HG02588 (cell line): ENCODE results near the gene CHN2.

Experiments
- ATAC-seq: cut with Tn5 transposase; IDR thresholded peaks from one replicate; pipeline ENCODE4 v1.9.1; 2021; ENCODE audit warnings: mild to moderate bottlenecking, moderate library complexity; ENCODE audit not compliant: unreplicated experiment

CHN2 gene

DNA sequence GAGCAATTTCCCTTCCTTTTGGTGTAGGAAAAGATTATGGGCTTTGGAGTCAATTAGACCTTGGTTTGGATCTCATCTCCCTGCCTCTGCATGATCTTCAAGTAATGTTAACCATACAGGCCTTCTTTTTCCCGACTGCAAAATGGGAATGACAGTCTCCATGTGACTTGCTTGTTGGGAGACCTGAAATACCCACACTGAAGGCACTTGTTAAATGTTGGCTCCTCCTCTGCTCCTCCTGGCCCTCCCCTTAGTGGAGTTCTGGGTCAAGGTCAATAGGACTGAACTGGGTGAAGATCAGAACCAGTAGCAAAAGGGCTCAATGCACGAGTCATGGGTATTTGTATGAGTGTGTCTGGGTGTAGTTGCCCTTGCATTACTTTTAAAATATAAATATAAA, 189.7 kb downstream of the CHN2 start:
- no peak for ATAC-seq

DNA sequence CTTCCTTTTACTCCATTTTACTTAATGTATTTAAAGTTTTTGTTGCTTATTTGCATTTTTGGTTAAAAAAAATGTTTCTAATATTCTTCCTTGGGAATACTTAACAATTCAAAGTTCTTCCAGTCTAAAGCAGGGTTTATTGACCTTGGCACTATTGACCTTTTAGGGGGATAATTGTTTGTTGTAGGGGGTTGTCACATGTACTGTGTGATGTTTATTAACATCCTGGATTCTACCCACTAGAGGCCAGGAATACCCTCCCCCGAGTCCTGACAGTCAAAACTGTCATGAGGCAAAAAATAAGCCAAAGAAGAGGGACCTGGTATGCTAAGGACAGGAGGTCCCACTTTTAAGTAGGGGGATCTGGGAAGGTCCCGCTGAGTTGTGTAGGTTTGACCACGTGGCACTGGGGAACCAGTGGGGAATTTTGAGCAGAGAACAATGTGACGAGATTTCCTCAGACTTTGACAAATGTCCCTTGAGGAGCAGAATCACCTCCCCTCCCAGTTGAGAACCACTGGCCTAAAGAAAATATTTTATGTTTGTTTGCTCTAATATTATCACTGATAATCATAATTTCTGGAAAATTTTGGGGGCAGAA, 190.7 kb downstream of the CHN2 start:
- no peak for ATAC-seq

DNA sequence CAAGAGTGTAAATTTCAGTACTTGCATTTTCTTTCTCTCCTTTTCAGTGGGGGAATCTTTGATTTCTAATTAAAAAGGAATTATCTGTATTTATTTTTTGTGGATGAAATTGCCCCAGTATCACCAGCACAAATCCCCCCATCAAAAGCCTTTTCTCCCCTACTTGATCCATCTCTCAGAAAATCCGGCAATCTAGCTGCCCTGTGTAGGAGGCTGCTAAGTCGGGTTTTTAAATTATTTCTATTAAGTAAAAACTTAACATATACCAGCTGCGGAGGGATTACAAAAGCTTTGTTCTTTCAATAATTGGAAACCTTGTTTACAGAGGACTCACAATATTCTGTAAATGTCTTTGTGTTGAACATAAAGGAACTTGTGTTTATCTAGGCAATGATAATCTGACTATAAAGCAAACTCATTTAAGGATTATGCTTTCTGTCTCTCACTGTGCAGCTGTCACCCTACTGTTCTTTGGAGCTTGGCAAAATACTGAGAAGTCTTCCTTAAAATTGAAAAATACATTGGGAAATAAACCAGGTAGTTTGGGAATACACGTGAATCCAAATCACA, 191.7 kb downstream of the CHN2 start:
- ATAC-seq: no peak

DNA sequence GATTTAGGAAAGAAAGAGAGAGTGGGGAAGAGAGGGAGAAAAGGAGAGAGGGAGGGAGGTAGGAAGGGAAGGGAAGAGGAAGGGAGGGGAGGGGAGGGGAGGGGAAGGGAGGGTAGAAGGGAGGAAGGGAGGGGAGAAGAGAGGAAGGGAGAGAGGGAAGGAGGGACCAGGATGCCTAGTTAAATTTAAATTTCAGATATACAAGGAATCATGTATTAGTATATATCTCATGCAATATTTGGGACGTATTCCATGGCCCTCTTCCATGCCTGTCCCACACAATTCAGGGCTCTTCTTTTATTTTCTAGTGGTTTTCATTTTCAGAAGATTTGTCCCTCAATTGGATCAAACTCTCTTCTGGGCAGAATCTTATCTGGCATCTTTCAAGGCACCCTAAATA, 196.7 kb downstream of the CHN2 start:
- ATAC-seq: no peak

DNA sequence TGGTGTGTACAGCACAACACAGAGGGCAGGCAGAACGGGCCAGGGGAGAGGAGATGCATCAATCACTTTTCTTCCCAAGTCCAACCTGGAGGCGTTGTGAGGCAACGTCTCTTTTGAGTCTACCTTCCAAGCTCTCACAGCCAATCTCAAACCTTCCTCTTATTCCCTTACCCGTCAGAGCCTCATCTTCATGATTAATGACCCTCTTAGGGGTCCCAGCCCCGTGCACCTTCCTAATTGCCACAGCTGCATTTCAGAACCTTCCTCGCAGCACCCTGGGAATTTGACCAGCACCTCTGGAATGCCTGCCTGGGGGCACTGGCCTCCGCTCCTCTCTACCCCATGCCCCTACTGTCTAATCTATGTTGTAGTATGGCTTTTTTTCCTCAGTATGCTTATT, 199.7 kb downstream of the CHN2 start:
- ATAC-seq: no peak

DNA sequence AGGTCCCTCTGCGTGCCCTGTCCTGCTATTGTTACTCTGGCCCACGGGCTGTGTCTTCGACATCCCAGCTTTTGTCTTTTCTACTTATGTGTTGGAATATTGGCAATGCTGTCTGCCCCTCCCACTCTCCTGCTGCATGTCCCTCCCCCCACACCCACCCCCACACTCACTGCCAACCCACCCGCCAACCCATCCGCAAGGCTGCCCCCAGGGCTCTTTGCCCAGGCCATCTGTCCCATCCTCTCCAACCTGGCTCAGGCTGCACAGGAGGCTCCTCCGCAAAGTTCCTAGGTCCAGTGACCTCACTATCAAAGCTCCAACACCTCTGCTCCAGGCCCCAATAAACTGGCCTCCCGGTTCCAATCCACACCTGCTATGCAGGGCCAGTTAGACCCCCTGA, 202.0 kb downstream of the CHN2 start:
- ATAC-seq: no peak

DNA sequence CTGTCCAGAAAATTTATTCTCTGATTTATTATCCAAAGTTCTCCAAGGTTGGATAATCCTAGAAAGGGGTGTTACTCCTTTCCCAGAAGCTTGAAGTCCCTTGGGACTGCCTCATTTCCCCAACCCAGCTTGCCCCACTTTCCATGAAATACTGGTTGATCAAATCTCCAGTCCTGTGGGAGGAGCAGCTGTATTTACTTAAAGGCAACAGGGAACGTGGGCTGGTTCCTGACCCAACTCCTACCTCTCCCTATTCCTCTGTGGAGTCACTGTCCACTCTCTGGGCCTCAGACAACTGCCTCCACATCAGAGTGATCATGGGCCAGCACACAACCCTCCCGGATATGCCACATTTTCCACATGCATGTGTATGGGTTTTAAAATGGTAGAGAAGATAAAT, 202.8 kb downstream of the CHN2 start:
- no peak for ATAC-seq

DNA sequence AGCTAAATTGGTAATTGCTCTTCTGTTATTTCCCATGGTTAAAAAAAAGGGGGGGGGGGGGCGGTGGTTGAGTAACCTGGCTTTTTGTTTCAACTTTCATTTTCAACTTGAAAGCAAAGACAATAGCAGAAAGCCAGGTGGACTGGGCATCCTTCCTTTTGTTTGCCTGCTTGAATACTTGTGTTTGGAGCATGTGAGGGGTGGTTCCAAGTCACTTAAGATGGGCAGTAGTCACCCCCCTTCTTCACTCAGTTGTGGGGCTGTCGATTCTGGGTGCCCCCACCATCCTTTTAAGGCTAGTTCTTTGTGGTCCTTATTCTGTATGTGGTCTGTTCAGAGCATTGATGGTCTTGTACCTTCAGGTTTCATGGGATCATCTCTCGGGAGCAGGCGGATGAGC, 203.4 kb downstream of the CHN2 start:
- no peak for ATAC-seq

DNA sequence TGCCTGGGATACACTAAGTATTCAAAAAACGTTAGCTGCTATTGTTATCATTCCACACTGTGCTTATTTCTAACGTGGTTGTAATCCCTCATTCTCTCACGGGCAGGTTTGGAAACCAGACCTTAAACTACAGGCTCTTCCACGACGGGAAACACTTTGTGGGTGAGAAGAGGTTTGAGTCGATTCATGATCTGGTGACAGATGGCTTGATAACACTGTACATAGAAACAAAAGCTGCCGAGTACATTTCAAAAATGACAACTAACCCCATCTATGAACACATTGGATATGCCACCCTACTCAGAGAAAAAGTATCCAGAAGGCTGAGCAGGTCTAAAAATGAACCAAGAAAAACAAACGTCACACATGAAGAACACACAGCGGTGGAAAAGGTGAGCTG, 205.9 kb downstream of the CHN2 start:
- no peak for ATAC-seq

DNA sequence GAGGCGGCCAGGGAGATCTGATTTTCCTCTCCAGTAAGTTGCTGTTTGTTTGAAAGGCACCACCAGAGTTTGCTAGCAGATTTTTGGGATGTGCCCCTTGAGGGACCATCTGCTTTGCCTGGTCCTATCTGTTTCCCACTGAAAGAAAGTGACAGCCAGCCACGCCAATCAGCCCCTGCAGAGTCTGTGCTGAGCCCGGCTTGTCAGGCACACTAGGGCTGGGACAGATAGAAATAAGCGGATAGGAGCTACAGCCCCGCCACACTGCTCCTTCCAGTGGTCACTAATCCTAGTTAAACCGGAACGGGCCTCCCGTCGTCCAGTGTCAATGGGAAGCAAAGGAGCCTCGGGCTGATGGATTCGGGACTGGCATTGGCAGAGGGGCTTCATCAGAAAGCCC, 207.2 kb downstream of the CHN2 start:
- no peak for ATAC-seq

DNA sequence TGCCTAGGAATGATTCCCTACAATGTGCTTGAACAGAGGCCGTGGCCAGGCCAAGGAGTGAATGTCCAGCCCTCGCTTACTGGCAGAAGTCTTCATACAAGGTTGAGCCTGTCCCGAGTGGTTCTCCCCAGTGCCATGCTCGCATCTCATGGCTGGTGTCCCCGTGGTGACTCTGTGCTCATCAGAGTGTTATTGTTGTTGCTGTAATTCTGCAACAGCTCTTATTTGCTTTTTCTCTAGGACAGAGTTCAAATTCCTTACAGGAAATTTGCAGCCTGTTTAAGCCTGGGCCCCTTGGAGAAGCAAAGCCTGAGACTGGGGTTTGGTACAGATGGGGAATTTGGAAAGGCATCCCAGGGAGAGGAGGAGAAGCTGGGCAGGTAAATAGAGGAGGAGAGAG, 211.3 kb downstream of the CHN2 start:
- no peak for ATAC-seq

DNA sequence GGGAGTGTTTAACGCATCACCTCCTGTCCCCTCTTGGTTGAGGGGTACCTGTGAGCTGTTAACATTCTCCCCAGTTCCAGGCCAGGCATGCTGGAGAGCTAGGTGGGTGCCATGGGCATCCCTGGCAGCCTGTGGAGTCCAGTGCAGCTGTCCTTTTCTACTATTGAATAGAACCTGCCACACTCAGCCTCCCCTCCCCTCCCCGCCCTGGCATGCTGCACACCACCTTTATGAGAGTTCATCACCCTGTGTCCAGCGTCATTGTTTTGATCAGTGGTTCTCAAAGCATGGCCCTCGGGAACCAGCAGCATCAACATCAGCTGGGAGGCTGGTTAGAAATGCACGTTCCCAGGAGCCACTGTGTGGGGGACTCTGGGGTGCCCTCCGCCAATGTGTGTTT, 211.8 kb downstream of the CHN2 start:
- ATAC-seq: no peak

DNA sequence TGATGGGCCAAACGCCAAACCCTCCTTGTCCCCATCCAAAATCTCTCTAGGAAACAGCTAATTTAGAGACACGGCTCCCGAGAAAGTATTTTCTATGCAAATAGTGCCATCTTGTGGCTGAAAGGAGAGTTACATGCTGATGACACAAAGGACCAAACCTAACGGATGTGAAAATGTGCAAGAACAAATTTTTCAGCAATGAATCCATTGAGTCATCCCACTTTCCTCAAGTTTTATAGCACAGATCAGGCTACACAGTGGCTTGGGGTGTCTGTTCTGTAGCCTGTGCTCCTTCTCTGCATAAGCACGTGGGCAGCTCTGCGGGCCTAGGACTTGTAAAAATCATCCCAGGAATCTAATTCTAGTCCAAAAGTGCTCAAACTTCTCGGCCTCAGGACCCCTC, 214.3 kb downstream of the CHN2 start:
- ATAC-seq: no peak

DNA sequence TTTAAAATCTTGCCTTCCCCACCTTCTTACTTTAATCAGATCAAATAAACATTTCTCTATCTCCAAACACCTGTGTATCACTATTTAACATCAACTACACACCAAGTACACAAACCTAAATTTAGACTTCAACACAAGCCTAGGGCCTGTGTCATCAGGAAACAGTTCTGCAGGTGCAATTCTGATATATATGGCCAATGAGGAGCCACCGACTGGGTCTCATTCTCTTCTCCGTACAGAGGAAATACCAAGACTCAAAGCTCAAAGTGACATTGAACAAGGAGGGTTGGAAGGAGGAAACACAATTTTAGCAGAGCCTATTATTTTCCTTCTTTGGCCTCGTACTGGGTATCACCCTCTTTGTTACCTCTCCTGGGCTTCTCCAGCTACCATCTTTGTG, 216.4 kb downstream of the CHN2 start:
- no peak for ATAC-seq

DNA sequence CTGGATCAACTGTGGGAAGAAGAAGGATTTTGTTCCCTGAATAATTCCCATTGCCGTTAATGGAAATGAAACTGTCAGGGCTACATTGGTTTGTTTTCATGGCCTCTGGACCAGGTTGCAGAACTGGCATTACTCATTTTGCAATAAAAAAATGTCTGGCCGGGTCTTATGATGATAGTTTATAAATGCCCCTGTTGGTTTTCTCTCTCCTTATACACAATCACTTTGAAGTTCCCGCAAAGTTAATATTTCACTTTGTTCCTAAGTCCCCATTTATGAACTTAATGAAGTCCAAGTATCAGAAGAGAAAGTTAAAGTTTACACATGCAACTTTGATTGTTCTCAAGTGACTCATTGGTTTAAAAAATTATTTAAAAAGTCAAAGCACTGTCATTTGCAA, 218.3 kb downstream of the CHN2 start:
- no peak for ATAC-seq

DNA sequence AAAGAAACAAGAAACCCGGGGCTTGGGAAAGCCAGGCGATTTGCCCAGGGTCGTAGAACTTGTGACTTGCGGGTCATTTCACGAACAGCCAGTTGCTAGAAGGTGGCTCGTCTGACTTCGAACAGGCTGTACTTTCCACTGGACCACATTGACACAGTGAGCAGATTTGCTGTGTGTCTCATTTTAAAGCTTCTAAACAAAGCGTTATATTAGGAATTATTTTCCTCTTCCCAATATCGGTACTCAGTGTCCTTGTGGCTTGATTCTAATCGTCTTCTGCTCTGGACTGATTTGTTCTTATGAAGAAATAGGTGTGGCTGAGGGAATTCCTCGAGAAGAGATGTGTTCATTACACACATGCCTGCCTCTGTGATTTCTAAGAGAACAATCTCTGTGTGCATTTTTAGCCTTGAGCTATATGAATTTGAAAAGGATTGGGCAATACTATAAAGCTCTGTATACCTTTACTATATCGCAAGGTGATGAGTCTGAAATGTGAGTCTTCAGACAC, 219.1 kb downstream of the CHN2 start:
- no peak for ATAC-seq

DNA sequence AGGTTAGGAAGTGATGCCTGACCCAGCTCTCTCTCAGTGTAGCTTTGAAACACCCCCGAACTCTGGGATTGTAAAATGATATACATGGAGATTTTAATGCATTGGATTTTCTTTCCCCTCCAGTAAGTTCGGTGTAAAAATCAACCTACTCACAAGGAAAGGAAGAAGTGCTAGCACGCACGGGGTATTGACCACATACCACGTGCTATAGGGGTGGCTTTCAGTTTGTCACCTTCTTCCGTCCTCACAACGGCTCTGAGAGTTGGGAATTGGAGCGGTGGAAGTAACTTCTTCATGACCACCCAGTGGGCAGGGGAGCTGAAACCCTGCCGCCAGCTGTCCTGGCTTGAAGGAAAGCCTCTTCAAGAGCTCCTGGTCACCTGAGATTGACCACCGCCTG, 219.6 kb downstream of the CHN2 start:
- no peak for ATAC-seq

DNA sequence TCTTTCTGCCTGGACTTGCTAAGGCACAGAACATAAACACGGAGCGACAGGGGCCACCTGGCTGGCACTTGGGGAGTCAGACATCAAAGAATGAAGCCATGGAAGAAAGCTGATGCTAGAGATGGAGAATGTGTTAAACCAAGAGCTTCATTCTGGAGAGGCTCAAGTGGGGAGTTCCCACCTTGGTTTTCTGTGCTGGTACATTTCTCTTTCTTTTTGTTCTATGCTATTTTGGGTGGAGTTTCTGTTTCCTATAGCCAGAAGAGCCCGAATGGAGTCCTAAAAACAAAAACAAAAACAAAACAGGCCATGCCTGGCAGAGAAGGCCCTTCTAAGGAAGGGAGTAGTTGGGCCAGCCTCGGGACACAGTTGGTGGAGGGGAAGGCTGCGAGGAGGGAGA, 220.6 kb downstream of the CHN2 start:
- no peak for ATAC-seq

DNA sequence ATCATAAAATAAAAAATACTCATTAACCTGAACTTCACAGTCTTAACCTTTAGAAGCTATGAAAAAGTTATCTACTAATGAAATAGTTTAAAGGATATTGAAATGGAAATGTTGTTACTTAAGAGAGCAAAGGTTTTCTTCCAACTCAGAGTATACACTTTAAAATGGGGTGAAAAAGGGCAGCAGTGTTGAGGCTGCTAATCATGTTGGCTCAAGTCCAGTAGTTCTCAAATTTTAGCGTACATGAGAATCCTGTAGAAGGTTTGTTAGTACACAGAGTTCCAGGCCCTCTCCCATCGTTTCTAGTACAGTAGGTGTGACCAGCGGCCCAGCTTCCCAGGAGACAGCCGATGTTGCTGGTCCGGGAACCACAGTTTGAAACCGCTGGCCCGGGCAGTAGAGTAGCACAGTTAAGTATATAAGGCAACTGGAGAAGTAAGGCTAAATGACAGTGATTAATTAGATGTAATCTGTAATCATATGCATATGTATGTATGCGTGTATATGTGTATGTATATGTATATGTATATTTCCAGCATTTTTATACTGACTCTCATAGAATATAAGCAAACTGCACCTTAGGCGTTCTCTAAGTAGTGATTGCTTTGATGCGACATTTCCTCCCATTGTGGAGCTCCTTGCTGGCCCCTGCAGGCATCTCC, 221.8 kb downstream of the CHN2 start:
- ATAC-seq: no peak

DNA sequence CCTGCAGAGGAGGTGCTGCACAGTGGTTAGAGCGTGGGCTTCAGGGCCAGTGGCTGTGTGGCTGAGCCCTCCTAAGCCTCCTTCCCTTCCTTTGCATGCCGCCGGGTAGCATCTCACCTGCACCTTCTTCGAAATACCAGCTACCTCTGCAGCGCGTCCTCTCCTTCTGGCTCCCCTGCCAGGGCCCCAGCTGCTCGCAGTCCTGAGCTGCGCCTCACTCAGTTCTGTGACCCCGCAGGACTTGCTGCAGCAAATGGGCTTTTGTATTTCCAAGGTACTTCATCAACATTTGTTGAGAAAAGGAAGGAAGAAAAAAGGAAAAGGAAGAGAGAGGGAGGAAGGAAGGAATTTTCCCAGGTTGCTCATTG, 222.3 kb downstream of the CHN2 start:
- ATAC-seq: no peak

DNA sequence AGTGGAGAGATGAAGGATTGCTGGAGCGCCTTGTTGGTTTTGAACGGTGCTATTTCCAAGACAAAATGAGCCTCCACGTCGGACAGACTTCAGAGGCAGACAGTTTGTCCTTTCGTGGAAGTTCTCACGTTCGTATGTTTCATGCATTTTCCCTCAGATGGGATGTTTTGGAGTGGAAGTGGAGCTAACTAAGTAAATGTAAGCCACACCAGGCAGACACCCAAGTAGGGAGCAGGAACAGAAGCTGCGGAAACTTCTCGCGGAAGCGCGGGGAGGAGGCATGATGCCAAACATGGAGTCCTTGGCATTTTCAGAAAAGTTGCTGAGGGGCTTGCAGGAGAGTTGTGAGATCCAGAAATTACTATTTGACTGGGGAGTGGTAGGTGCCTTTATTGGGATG, 223.5 kb downstream of the CHN2 start:
- ATAC-seq: no peak

DNA sequence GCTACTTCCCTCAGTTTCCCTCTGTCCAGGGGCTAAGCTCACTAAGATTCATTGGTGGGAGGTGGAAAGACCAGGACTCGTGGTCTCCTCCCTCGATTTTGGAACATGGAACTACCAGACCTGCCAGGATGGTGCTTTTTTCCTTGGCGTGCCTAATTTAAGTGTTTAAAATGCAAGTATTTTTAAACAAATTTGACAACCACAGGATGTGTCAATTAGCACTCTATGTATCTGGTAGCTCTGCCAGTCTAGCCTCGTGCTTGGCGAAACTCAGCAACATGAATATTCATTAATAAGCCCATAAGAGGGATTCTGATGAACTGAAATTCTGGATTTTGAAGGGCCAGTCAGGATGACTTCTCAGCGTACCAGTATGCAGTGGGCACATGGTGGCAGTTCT, 224.1 kb downstream of the CHN2 start:
- ATAC-seq: no peak

DNA sequence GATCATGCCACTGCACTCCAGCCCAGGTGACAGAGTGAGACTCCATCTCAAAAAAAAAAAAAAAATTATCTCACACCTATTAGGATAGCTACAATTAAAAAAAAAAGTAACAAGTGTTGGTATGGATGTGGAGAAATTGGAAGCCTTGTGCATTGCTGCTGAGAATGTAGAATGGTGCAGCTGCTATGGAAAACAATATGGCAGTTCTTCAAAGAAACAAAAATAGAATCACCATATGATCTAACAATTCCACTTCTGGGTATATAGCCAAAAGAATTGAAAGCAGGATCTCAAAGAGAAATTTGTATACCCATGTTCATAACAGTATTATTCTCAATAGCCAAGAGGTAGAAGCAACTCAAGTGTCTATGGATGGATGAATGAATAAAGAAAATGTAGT, 225.4 kb downstream of the CHN2 start:
- ATAC-seq: no peak
